Mucosa of descending colon (tissue), 3 donors: ENCODE results near the gene DIDO1. TPM values are rescaled to one million over a fixed set of nuclear protein-coding genes. Genes with fewer than 3 reads are reported as not detected.

Source experiments
- ATAC-seq: fragments of 200-7000 bp; cut with Tn5 transposase; one replicate; pipeline ENCODE4 v1.9.1; 2020; ENCODE audit warnings: mild to moderate bottlenecking, moderate library complexity
- DNase-seq, 3 donors: peaks; one replicate each; pipeline ENCODE4 v3.0.0-alpha.2; 2020
- H3K36me3 ChIP-seq: fragments of 200-600 bp; one replicate; pipeline ENCODE4 v1.8.0; 2021; ENCODE audit warnings: low read depth, mild to moderate bottlenecking
- H3K4me1 ChIP-seq: fragments of 200-600 bp; one replicate; pipeline ENCODE4 v1.8.0; 2021; ENCODE audit warnings: low read depth, mild to moderate bottlenecking
- H3K4me3 ChIP-seq: fragments of 200-600 bp; one replicate; pipeline ENCODE4 v1.8.0; 2021; ENCODE audit warnings: mild to moderate bottlenecking
- H3K9me3 ChIP-seq: fragments of 200-600 bp; one replicate; pipeline ENCODE4 v1.8.0; 2021; ENCODE audit warnings: mild to moderate bottlenecking
- intact Hi-C, 2 donors: fragments of 100-400 bp; cut with DNase I in 1 of 2; cut with micrococcal nuclease in 1 of 2; formaldehyde crosslinking; loops; one replicate each; pipeline versions ENCODE4 v1.11.0 to v1.11.1; 2022; cut with DNase I, micrococcal nuclease
- total RNA-seq, 3 donors: library from RNA; stranded (reverse); fragmentation: NEBNext Ultra II Directional in 2 of 3; extraction: Animal tissue kit (Norgen Biotek cat#: 25700) in 2 of 3; gene quantifications; one replicate each; pipeline versions ENCODE4 v1.2.1 to v1.2.4, GENCODE V29; 2021 to 2023
- TF ChIP-seq, protein P1 (sequence below): fragments of 200-600 bp; IDR thresholded peaks from one replicate; pipeline ENCODE4 v1.8.0; 2022; ENCODE audit warnings: antibody characterized with exemption, mild to moderate bottlenecking
- donor health status: DM: no; HTN: no; CAD: no; lungs with moderate emphysema.
- donor health status: DM: no; HTN: no; CAD: no.
- donor health status: DM: no; HTN: yes; CAD: no.

Gene DIDO1
- total RNA-seq, 3 donors from 2014 or later = 53.4 to 72.5 (median 67.4) TPM

- peaks cover 18% of the 10 kb centered on the region for H3K36me3 ChIP-seq
- intact Hi-C loops = no loop called here
These were observed 40.2 kb downstream of the DIDO1 start for GRCh38 chr20:62885896-62886708.

GRCh38 chr20:62885046-62885895, 41.0 kb downstream of the DIDO1 start:
- no peak overlapping the region for H3K4me3 ChIP-seq
- DNase-seq = no peak
- TF ChIP-seq, protein P1, sequence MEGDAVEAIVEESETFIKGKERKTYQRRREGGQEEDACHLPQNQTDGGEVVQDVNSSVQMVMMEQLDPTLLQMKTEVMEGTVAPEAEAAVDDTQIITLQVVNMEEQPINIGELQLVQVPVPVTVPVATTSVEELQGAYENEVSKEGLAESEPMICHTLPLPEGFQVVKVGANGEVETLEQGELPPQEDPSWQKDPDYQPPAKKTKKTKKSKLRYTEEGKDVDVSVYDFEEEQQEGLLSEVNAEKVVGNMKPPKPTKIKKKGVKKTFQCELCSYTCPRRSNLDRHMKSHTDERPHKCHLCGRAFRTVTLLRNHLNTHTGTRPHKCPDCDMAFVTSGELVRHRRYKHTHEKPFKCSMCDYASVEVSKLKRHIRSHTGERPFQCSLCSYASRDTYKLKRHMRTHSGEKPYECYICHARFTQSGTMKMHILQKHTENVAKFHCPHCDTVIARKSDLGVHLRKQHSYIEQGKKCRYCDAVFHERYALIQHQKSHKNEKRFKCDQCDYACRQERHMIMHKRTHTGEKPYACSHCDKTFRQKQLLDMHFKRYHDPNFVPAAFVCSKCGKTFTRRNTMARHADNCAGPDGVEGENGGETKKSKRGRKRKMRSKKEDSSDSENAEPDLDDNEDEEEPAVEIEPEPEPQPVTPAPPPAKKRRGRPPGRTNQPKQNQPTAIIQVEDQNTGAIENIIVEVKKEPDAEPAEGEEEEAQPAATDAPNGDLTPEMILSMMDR = no peak
- intact Hi-C loops = no loop called here
- peaks cover 18% of the 10 kb centered on the region for H3K36me3 ChIP-seq
- no peaks in the 10 kb centered on the region for H3K4me1 ChIP-seq
- ATAC-seq = no peak
- no peaks in the 10 kb centered on the region for H3K9me3 ChIP-seq

More at GRCh38 chr20:62885896-62886708, 40.2 kb downstream of the DIDO1 start:
- Histone ChIP-seq H3K4me1 (no peaks in the 10 kb centered on the region), H3K9me3 (no peaks in the 10 kb centered on the region), H3K4me3 (no peak overlapping the region)
- DNase-seq (no peak), ATAC-seq (peak; percentile 2)
- TF ChIP-seq, protein P1 = no peak

DNA sequence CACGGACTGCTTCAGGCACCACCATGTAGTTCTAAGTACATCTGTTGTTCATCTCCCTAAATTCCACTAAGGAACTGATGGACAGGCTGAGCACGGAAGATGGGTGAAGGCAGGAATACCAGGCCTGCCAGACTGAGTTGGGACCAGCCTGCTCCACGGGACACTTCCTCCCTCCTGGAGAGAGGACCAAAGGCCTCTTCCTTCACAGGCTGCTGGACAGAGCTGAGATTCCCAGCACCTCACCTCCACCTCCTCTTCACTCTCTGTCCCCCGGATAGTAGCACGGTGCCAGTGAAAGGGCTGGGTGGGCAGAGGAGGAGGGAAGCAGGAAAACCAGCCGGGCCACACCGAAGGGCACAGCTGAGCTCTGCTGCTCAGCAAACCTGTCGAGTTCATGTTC, 41.7 kb downstream of the DIDO1 start:
- Histone ChIP-seq H3K4me1 (no peaks in the 10 kb centered on the region), H3K36me3 (peaks cover 13% of the 10 kb centered on the region), H3K9me3 (no peaks in the 10 kb centered on the region), H3K4me3 (no peak overlapping the region)
- DNase-seq (no peak), ATAC-seq (no peak)
- TF ChIP-seq, protein P1 = no peak
- intact Hi-C loops = no loop called here

DNA sequence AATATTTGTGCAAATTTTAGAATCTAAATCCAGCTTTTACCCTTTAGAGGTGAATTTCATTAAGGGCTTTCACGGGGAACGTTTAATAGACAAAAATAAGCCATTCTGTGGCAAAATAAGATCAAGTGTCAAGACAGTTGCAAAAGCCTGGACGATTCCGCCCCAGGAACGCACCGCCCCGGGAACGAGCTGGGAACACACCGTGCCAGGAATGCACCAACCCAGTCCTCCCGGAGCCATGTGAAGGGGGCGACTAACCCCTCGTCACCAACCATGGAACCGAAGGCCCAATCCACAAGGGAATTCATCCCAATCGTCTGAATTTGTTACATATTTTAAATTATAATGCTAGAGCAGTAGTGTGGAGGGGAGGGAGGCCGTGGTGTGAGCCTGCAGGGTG, 43.9 kb downstream of the DIDO1 start:
- no peak for ATAC-seq
- peaks cover 6% of the 10 kb centered on the region for H3K36me3 ChIP-seq
- TF ChIP-seq, protein P1 = no peak
- no peaks in the 10 kb centered on the region for H3K4me1 ChIP-seq
- H3K4me3 ChIP-seq = no peak overlapping the region
- H3K9me3 ChIP-seq = no peaks in the 10 kb centered on the region
- intact Hi-C loops = no loop called here
- DNase-seq = no peak

DNA sequence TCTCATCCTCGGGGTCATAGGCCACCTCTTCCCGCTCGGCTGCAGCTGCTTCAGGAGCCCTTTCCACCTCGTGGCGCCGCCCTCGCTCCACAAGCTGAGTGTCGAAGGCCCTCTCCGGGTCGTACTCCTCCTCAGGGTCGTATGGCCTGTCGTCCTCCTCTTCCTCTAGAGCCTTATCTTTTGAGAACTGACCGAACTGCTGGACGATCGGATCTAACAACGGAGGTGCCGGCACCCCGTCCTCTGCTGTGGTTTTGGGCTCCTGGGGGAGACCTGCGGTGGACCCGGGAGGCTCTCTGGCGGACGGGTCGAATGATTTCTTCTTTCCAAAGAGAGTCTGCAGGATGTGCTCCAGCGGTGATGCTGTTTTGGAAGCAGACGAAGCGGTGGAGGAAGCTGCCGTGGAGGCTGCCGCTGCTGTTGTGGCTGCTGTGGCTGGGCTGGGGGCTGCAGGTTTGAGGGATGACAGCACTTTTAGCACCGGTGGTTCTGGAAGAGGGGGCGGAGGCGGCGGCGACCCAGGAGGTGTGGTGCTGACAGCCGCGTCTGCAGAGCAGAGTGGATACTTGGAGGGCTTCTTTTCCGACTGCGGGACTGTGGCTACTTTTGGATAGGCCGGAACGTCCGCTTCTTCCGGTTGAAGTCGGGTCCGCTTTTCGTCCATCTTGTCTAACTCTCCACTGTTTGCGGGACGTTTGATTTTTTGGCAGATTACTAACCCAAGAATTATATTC, 44.5 kb downstream of the DIDO1 start:
- no peak for ATAC-seq

More for the DNA sequence above, 44.5 kb downstream of the DIDO1 start:
- TF ChIP-seq, protein P1 = no peak
- Histone ChIP-seq H3K36me3 (peaks cover 6% of the 10 kb centered on the region), H3K4me1 (no peaks in the 10 kb centered on the region), H3K4me3 (no peak overlapping the region), H3K9me3 (no peaks in the 10 kb centered on the region)
- intact Hi-C loops = no loop called here
- no peak for DNase-seq
